ENCODE data around the gene THBS4. TPM values are rescaled to one million over a fixed set of nuclear protein-coding genes. Genes with fewer than 3 reads are reported as not detected.

Gene THBS4
- total RNA-seq, 1 experiment from 2014 or later = 6.6 TPM

GRCh38 chr5:80076131-80077050 lies 41.2 kb downstream of the THBS4 start:
- Histone ChIP-seq H3F3A (ENCODE audit: insufficient read depth, low read depth) (no peaks in the 10 kb centered on the region), H3K27ac (no peak overlapping the region), H4K20me1 (ENCODE audit: insufficient read depth) (no peaks in the 10 kb centered on the region), H3K4me3 (no peak overlapping the region), H2AFZ (no peak overlapping the region), H3K9me3 (ENCODE audit: insufficient read depth, low read depth) (no peaks in the 10 kb centered on the region), H3K36me3 (ENCODE audit: low read depth) (no peaks in the 10 kb centered on the region), H3K79me2 (ENCODE audit: low read depth) (no peaks in the 10 kb centered on the region), H3K9me2 (ENCODE audit: insufficient read depth) (no peaks in the 10 kb centered on the region), H3K27me3 (ENCODE audit: insufficient read depth, low read depth) (no peaks in the 10 kb centered on the region), H3K4me2 (no peak overlapping the region), H3K4me1 (replicated peaks; ENCODE audit: insufficient read depth) (no peaks in the 10 kb centered on the region)
- BruUV-seq (replicated peaks) = no TSS peak
- no peak for DNase-seq
- TF ChIP-seq CTCF (conservative IDR thresholded peaks at IDR 0.05) (no peak), EZH2 (IDR thresholded peaks at IDR 0.05; ENCODE audit: low read depth) (no peak)
- ChIA-PET CTCF (no interaction called here), POLR2A (ENCODE audit: unreplicated experiment) (no interaction called here)
- intact Hi-C loops (cut with micrococcal nuclease; ENCODE audit: unreplicated experiment) = no loop called here

GRCh38 chr5:80077051-80077714 lies 42.0 kb downstream of the THBS4 start:
- Histone ChIP-seq H3K4me1 (replicated peaks; ENCODE audit: insufficient read depth) (no peaks in the 10 kb centered on the region), H3K79me2 (ENCODE audit: low read depth) (no peaks in the 10 kb centered on the region), H3K9me2 (ENCODE audit: insufficient read depth) (no peaks in the 10 kb centered on the region), H2AFZ (no peak overlapping the region), H3F3A (ENCODE audit: insufficient read depth, low read depth) (no peaks in the 10 kb centered on the region), H4K20me1 (ENCODE audit: insufficient read depth) (no peaks in the 10 kb centered on the region), H3K9me3 (ENCODE audit: insufficient read depth, low read depth) (no peaks in the 10 kb centered on the region), H3K4me3 (no peak overlapping the region), H3K36me3 (ENCODE audit: low read depth) (no peaks in the 10 kb centered on the region), H3K27ac (no peak overlapping the region), H3K4me2 (no peak overlapping the region), H3K27me3 (ENCODE audit: insufficient read depth, low read depth) (no peaks in the 10 kb centered on the region)
- CTCF ChIA-PET = no interaction called here
- TF ChIP-seq CTCF (conservative IDR thresholded peaks at IDR 0.05) (no peak), EZH2 (IDR thresholded peaks at IDR 0.05; ENCODE audit: low read depth) (no peak)
- BruUV-seq (replicated peaks) = no TSS peak
- DNase-seq = no peak
- POLR2A ChIA-PET (ENCODE audit: unreplicated experiment) = no interaction called here
- intact Hi-C loops (cut with micrococcal nuclease; ENCODE audit: unreplicated experiment) = no loop called here

- BruUV-seq (replicated peaks) = no TSS peak
- H3K79me2 ChIP-seq (ENCODE audit: low read depth) = no peaks in the 10 kb centered on the region
- intact Hi-C loops (cut with micrococcal nuclease; ENCODE audit: unreplicated experiment) = no loop called here
- DNase-seq = no peak
- no peaks in the 10 kb centered on the region for H4K20me1 ChIP-seq (ENCODE audit: insufficient read depth)
- no peaks in the 10 kb centered on the region for H3K36me3 ChIP-seq (ENCODE audit: low read depth)
- no peaks in the 10 kb centered on the region for H3K27me3 ChIP-seq (ENCODE audit: insufficient read depth, low read depth)
- no peak overlapping the region for H2AFZ ChIP-seq
- no peaks in the 10 kb centered on the region for H3K9me2 ChIP-seq (ENCODE audit: insufficient read depth)
- no peak overlapping the region for H3K4me2 ChIP-seq
- peaks cover 7% of the 10 kb centered on the region; the same call in 1 of the 2 replicates for H3K4me1 ChIP-seq (replicated peaks; ENCODE audit: insufficient read depth)
- H3K4me3 ChIP-seq = no peak overlapping the region
- no peaks in the 10 kb centered on the region for H3K9me3 ChIP-seq (ENCODE audit: insufficient read depth, low read depth)
- TF ChIP-seq EZH2 (IDR thresholded peaks at IDR 0.05; ENCODE audit: low read depth) = no peak
- TF ChIP-seq CTCF (conservative IDR thresholded peaks at IDR 0.05) = no peak
- H3F3A ChIP-seq (ENCODE audit: insufficient read depth, low read depth) = no peaks in the 10 kb centered on the region; the same call in 1 of the 2 replicates
- ChIA-PET CTCF (interaction anchor here (0.8 kb wide), 1 partner anchor 1054 kb away, joined by 4 read pairs; no protein-coding TSS in a partner anchor), POLR2A (ENCODE audit: unreplicated experiment) (no interaction called here)
- no peak overlapping the region for H3K27ac ChIP-seq
These were observed 43.8 kb downstream of the THBS4 start for GRCh38 chr5:80078921-80079320.
